HG03108 (cell line): ENCODE results near the gene PDE4B.

Source experiments
- ATAC-seq: cut with Tn5 transposase; IDR thresholded peaks from one replicate; pipeline ENCODE4 v1.9.1; 2021; ENCODE audit warnings: moderate library complexity; ENCODE audit not compliant: unreplicated experiment

PDE4B gene

GRCh38 chr1:66327588-66327987 lies 534.9 kb downstream of the PDE4B start:
- no peak for ATAC-seq

- ATAC-seq, result no peak
Observed at GRCh38 chr1:66328896-66329295, 536.2 kb downstream of the PDE4B start.

- ATAC-seq, result no peak
Observed at GRCh38 chr1:66330722-66331141, 538.0 kb downstream of the PDE4B start.

- no peak for ATAC-seq
Observed at GRCh38 chr1:66331658-66332547, 539.2 kb downstream of the PDE4B start.

- ATAC-seq, result no peak
Observed at GRCh38 chr1:66332548-66332901, 539.8 kb downstream of the PDE4B start.

- no peak for ATAC-seq
Observed at GRCh38 chr1:66333466-66334199, 540.9 kb downstream of the PDE4B start.

- ATAC-seq, result no peak
Observed at GRCh38 chr1:66334318-66334717, 541.6 kb downstream of the PDE4B start.

- ATAC-seq, result no peak
Observed at GRCh38 chr1:66335125-66335524, 542.4 kb downstream of the PDE4B start.

GRCh38 chr1:66335859-66336640 lies 543.4 kb downstream of the PDE4B start:
- ATAC-seq, result peak; percentile 83

- ATAC-seq, result no peak
Observed at GRCh38 chr1:66336641-66336990, 543.9 kb downstream of the PDE4B start.

GRCh38 chr1:66337249-66337648 lies 544.6 kb downstream of the PDE4B start:
- ATAC-seq, result no peak

- ATAC-seq, result no peak
Observed at GRCh38 chr1:66339944-66340343, 547.2 kb downstream of the PDE4B start.

GRCh38 chr1:66341446-66342089 lies 548.9 kb downstream of the PDE4B start:
- ATAC-seq, result no peak

GRCh38 chr1:66342707-66343106 lies 550.0 kb downstream of the PDE4B start:
- no peak for ATAC-seq

- ATAC-seq, result no peak
Observed at GRCh38 chr1:66343569-66344325, 551.1 kb downstream of the PDE4B start.

- ATAC-seq, result no peak
Observed at GRCh38 chr1:66346057-66346795, 553.5 kb downstream of the PDE4B start.

GRCh38 chr1:66346873-66347272 lies 554.2 kb downstream of the PDE4B start:
- ATAC-seq, result no peak

- ATAC-seq, result no peak
Observed at GRCh38 chr1:66348776-66349175, 556.1 kb downstream of the PDE4B start.

GRCh38 chr1:66349242-66349641 lies 556.5 kb downstream of the PDE4B start:
- no peak for ATAC-seq
